Breast epithelium (tissue), 4 donors: Measurements from ENCODE around the gene ICAM5. TPM values are rescaled to one million over a fixed set of nuclear protein-coding genes. Genes with fewer than 3 reads are reported as not detected.
A peak's percentile ranks its signal among the peaks of the same experiment; 100 is the strongest.
"Not testable (repeated sequence)": the region's sequence is repeated elsewhere in the genome, so short reads cannot be mapped to it uniquely, and the experiment has no call there.

Source experiments
- DNase-seq, 2 donors: peaks; one replicate each; pipeline ENCODE4 v3.0.0-alpha.2; 2019; ENCODE audit warnings: low spot score in 2 of 2
- H3K27ac ChIP-seq, 2 donors: fragments of 200-600 bp; sonication (generic) in 1 of 2; one replicate each; pipeline ENCODE4 v1.5.1; 2016 to 2019; ENCODE audit warnings: mild to moderate bottlenecking in 1 of 2
- H3K27me3 ChIP-seq, 2 donors: fragments of 200-600 bp; sonication (generic) in 1 of 2; one replicate each; pipeline versions ENCODE4 v1.5.1 to v1.6.0; 2017 to 2019; ENCODE audit warnings: control low read depth in 1 of 2, mild to moderate bottlenecking in 1 of 2
- H3K36me3 ChIP-seq: fragments of 200-600 bp; one replicate; pipeline ENCODE4 v1.5.1; 2019
- H3K4me1 ChIP-seq, 2 donors: fragments of 200-600 bp; sonication (generic); one replicate each; pipeline ENCODE4 v1.5.1; 2016 to 2019; ENCODE audit warnings: control low read depth in 1 of 2
- H3K4me3 ChIP-seq, 3 donors: fragments of 200-600 bp; sonication (generic); 1 replicate in 2 of 3; 2 replicates in 1 of 3; pipeline ENCODE4 v1.5.1; 2016 to 2019; ENCODE audit warnings: mild to moderate bottlenecking in 3 of 3, moderate library complexity in 2 of 3
- H3K9me3 ChIP-seq, 2 donors: fragments of 200-600 bp; sonication (generic) in 1 of 2; one replicate each; pipeline ENCODE4 v1.5.1; 2016 to 2019; ENCODE audit warnings: control low read depth in 1 of 2
- POLR2A ChIP-seq: fragments of 450-650 bp; IDR thresholded peaks from one replicate; pipeline ENCODE4 v1.6.1; 2016; ENCODE audit warnings: antibody characterized with exemption, mild to moderate bottlenecking, moderate library complexity
- POLR2AphosphoS5 ChIP-seq, 3 donors: sonication (generic); formaldehyde crosslinking; IDR thresholded peaks; one replicate each; pipeline ENCODE4 v1.6.1; 2017; ENCODE audit warnings: antibody characterized with exemption in 3 of 3
- intact Hi-C: fragments of 100-400 bp; cut with DNase I; formaldehyde crosslinking; loops from one replicate; pipeline ENCODE4 v1.15.1; 2023; ENCODE audit warnings: low total_unique reads
- total RNA-seq, 3 donors: library from RNA; depleted of rRNA; stranded (reverse); fragments of >200 nt; gene quantifications; one replicate each; pipeline ENCODE4 v1.1.0, GENCODE V29; 2016
- TF ChIP-seq, protein P1 (sequence below), 3 donors: fragments of 450-650 bp; IDR thresholded peaks; one replicate each; pipeline ENCODE4 v1.5.1; 2016 to 2017; ENCODE audit warnings: antibody characterized with exemption in 3 of 3, mild to moderate bottlenecking in 3 of 3, moderate library complexity in 3 of 3

ICAM5 gene, protein sequence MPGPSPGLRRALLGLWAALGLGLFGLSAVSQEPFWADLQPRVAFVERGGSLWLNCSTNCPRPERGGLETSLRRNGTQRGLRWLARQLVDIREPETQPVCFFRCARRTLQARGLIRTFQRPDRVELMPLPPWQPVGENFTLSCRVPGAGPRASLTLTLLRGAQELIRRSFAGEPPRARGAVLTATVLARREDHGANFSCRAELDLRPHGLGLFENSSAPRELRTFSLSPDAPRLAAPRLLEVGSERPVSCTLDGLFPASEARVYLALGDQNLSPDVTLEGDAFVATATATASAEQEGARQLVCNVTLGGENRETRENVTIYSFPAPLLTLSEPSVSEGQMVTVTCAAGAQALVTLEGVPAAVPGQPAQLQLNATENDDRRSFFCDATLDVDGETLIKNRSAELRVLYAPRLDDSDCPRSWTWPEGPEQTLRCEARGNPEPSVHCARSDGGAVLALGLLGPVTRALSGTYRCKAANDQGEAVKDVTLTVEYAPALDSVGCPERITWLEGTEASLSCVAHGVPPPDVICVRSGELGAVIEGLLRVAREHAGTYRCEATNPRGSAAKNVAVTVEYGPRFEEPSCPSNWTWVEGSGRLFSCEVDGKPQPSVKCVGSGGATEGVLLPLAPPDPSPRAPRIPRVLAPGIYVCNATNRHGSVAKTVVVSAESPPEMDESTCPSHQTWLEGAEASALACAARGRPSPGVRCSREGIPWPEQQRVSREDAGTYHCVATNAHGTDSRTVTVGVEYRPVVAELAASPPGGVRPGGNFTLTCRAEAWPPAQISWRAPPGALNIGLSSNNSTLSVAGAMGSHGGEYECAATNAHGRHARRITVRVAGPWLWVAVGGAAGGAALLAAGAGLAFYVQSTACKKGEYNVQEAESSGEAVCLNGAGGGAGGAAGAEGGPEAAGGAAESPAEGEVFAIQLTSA
- total RNA-seq = 1 to 10 TPM in 2 of 3 donors, under 1 TPM in 1; 0.64 to 1.8 (median 1.3) TPM

DNA sequence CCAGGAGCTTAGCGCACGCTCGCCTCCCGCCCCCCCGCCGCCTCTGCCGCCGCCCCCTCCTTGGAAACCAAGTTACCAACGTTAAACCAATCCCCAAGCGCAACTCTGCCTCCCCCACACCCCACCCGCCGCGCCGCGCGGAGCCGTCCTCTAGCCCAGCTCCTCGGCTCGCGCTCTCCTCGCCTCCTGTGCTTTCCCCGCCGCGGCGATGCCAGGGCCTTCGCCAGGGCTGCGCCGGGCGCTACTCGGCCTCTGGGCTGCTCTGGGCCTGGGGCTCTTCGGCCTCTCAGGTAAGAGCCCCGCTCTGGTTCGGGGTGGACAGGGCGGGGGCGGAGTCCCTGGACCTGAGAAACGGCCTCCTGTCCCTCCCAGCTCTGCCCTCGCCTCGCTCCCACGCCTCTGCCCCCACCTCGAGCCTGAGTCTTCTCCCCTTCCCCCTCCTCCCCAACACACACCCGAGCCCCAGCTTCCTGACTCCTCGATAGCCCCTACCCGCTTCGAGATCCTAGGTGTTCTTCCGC, at the start of gene ICAM5:
Gene ICAM5 (plus strand): TSS at position 117 of the 521 bp plus-strand sequence. CDS start 92 bp downstream, at position 209.
- Histone ChIP-seq H3K4me1 (peaks cover 22% of the 10 kb centered on the region in 2 donors), H3K4me3 (peak within 1 kb of the TSS; percentile 26 to 72 (median 54)), H3K9me3 (no peaks in the 10 kb centered on the region), H3K27me3 (peaks cover 20 to 64% of the 10 kb centered on the region in 2 donors), H3K36me3 (no peaks in the 10 kb centered on the region), H3K27ac (peak within 1 kb of the TSS in 1 of 2 donors; percentile 0)
- TF ChIP-seq, protein P1, sequence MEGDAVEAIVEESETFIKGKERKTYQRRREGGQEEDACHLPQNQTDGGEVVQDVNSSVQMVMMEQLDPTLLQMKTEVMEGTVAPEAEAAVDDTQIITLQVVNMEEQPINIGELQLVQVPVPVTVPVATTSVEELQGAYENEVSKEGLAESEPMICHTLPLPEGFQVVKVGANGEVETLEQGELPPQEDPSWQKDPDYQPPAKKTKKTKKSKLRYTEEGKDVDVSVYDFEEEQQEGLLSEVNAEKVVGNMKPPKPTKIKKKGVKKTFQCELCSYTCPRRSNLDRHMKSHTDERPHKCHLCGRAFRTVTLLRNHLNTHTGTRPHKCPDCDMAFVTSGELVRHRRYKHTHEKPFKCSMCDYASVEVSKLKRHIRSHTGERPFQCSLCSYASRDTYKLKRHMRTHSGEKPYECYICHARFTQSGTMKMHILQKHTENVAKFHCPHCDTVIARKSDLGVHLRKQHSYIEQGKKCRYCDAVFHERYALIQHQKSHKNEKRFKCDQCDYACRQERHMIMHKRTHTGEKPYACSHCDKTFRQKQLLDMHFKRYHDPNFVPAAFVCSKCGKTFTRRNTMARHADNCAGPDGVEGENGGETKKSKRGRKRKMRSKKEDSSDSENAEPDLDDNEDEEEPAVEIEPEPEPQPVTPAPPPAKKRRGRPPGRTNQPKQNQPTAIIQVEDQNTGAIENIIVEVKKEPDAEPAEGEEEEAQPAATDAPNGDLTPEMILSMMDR (IDR thresholded peaks at IDR 0.05) = no peak
- no peak for DNase-seq
- intact Hi-C loops = no loop called here

DNA sequence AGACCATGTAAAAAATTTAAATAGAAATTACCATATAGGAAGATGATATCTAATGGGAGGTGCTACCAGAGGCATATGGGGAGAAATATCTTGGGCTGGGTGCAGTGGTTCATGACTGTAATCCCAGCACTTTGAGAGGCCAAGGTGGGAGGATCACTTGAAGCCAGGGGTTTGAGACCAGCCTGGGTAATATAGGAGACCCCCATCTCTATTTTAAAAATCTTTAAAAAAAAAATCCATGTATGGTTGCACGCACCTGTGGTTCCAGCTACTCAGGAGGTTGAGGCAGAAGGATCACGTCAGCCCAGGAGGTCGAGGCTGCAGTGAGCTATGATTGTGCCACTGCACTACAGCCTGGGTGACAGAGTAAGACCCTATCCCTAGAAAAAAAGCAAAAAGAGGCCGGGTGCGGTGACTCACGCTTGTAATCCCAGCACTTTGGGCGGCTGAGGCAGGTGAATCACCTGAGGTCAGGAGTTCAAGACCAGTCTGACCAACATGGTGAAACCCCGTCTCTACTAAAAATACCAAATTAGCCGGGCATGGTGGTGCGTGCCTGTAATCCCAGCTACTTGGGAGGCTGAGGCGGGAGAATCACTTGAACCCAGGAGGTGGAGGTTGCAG, 47.8 kb upstream of the ICAM5 start:
- H3K4me1 ChIP-seq, H3K36me3 ChIP-seq, H3K27ac ChIP-seq, DNase-seq, intact Hi-C loops, H3K4me3 ChIP-seq, H3K27me3 ChIP-seq, H3K9me3 ChIP-seq: not testable (repeated sequence)

DNA sequence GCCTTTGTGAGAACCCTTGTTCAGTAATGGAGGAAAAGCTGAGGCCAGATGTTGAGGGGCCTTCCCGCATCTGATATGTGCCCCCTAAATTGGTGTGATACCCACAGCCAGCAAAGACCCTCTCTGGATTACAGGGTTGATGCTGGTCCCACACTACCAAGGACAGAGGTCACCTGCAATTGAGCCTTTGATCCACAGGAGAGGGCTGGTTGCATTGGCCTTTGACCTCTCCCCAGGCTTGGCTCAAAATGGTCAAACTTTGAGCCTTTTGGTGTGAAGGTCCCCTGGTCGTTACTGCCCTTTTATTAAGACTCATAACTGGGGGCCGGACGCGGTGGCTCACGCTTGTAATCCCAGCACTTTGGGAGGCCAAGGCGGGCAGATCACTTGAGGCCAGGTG, 46.1 kb upstream of the ICAM5 start:
- no peaks in the 10 kb centered on the region for H3K36me3 ChIP-seq
- intact Hi-C loops = no loop called here
- DNase-seq = no peak
- H3K4me1 ChIP-seq = no peaks in the 10 kb centered on the region
- TF ChIP-seq, protein P1 (IDR thresholded peaks at IDR 0.05) = no peak
- no peaks in the 10 kb centered on the region for H3K9me3 ChIP-seq
- no peaks in the 10 kb centered on the region for H3K27me3 ChIP-seq
- H3K4me3 ChIP-seq = no peak overlapping the region
- no peak overlapping the region for H3K27ac ChIP-seq

DNA sequence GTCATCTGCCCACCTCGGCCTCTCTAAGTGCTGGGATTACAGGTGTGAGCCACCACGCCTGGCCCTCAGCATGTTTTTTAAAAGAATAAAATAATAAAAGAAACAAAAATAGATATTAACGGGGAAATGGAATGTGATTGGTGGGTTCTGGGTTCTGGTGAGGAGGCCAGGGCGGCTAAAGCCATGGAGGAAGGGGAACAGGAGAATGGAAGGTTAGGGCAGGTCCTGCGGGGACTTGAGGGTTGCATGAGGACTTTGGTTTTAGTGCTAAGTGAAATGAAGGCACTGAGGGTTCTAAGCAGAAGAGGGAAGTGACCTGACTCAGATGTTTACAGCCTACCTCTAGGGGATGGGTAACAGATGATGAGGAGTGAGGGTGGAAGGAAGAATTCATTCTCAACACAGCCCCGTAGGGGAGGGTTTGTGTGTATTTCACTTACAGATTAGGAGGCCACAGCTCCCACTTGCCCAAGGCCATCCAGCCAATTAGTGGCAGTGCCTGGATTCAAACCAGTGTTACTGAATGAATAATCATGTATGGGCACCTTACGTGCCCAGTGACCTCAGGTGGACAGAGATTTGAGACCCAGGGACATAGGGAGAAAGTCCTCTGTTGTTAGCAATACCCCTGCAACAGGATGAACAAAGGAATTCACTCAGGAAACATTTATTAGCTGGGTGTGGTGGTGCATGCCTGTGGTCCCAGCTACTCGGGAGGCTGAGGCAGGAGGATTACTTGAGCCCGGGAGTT, 44.4 kb upstream of the ICAM5 start:
- intact Hi-C loops = no loop called here
- no peak for TF ChIP-seq POLR2A
- no peak for TF ChIP-seq POLR2AphosphoS5 (IDR thresholded peaks at IDR 0.05)
- TF ChIP-seq, protein P1 (IDR thresholded peaks at IDR 0.05) = no peak
- H3K27me3 ChIP-seq = no peaks in the 10 kb centered on the region
- H3K9me3 ChIP-seq = no peaks in the 10 kb centered on the region
- no peak for DNase-seq
- no peaks in the 10 kb centered on the region for H3K36me3 ChIP-seq
- H3K4me3 ChIP-seq = no peak overlapping the region
- no peak overlapping the region for H3K27ac ChIP-seq
- no peaks in the 10 kb centered on the region for H3K4me1 ChIP-seq

DNA sequence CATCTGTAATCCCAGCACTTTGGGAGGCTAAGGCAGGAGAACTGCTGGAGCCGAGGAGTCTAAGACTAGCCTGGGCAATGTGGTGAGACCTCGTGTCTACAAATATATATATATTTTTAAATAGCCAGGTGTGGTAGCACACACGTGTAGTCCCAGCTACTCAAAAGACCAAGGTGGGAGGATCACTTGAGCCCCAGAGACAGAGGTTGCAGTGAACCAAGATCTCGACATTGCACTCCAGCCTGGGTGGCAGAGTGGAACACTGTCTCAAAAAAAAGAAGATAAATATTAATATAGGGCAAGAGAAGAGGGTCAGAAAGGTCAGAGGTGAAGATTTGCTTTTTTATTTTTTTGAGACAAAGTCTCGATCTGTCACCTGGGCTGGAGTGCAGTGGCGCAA, 43.2 kb upstream of the ICAM5 start:
- DNase-seq = no peak

More for the DNA sequence above, 43.2 kb upstream of the ICAM5 start:
- intact Hi-C loops = no loop called here
- Histone ChIP-seq H3K4me3 (no peak overlapping the region), H3K4me1 (no peaks in the 10 kb centered on the region), H3K27ac (no peak overlapping the region), H3K9me3 (no peaks in the 10 kb centered on the region), H3K36me3 (no peaks in the 10 kb centered on the region), H3K27me3 (no peaks in the 10 kb centered on the region)
- TF ChIP-seq, protein P1 (IDR thresholded peaks at IDR 0.05) = no peak
- TF ChIP-seq POLR2AphosphoS5 (IDR thresholded peaks at IDR 0.05) = no peak
- TF ChIP-seq POLR2A = no peak
